WTC11 (cell line): ENCODE measurements around the gene RILP.

ENCODE experiments used
- FOXJ3 ChIP-seq: sonication (generic); formaldehyde crosslinking; IDR thresholded peaks from 2 replicates; pipeline ENCODE4 v1.9.0; 2021; ENCODE audit warnings: missing genetic modification reagents, mild to moderate bottlenecking, borderline replicate concordance
- PRRX2 ChIP-seq: fragments of 250-450 bp; sonication (Bioruptor Pico); IDR thresholded peaks from 2 replicates; pipeline ENCODE4 v1.8.0; 2021; ENCODE audit warnings: mild to moderate bottlenecking
- SP1 ChIP-seq: sonication (generic); formaldehyde crosslinking; conservative IDR thresholded peaks from 2 replicates; pipeline ENCODE4 v1.8.1; 2022; ENCODE audit warnings: missing genetic modification reagents
- TF ChIP-seq, protein P1 (sequence below): sonication (generic); formaldehyde crosslinking; conservative IDR thresholded peaks from 2 replicates; pipeline ENCODE4 v1.8.1; 2023; ENCODE audit warnings: mild to moderate bottlenecking, low read depth, missing genetic modification reagents, moderate library complexity
- TF ChIP-seq, protein P2 (sequence below): sonication (generic); formaldehyde crosslinking; IDR thresholded peaks from 2 replicates; pipeline ENCODE4 v1.8.1; 2022; ENCODE audit warnings: low read depth, mild to moderate bottlenecking, moderate library complexity, missing genetic modification reagents, borderline replicate concordance
- TF ChIP-seq, protein P3 (sequence below): fragments of 200-600 bp; IDR thresholded peaks from 2 replicates; pipeline ENCODE4 v1.8.0; 2022; ENCODE audit warnings: antibody characterized with exemption

DNA sequence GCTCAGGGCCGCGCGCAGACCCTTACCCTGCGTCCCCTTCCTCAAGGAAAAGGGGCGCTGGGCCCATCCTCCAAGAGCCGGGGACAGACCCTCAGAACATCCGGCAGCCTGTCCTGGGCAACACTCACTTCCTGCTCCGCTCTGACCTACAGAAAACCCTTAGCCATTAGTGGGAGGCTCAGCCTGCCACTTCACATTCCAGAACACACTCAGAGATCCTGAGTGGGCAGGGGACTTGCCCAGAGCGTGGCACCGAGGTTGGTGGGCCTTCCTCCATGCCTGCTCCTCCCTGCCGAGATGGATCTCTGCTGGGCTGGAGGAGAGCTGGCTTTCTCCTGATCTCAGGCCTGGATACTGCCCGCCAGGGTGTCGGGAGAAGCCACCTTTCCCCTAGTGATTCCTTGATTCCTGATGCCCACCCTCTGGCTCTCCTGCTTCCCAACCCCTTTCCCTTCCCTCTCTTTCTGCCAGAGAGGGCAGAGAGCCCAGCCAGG lies 5.6 kb downstream of the RILP start:
- TF ChIP-seq, protein P1, sequence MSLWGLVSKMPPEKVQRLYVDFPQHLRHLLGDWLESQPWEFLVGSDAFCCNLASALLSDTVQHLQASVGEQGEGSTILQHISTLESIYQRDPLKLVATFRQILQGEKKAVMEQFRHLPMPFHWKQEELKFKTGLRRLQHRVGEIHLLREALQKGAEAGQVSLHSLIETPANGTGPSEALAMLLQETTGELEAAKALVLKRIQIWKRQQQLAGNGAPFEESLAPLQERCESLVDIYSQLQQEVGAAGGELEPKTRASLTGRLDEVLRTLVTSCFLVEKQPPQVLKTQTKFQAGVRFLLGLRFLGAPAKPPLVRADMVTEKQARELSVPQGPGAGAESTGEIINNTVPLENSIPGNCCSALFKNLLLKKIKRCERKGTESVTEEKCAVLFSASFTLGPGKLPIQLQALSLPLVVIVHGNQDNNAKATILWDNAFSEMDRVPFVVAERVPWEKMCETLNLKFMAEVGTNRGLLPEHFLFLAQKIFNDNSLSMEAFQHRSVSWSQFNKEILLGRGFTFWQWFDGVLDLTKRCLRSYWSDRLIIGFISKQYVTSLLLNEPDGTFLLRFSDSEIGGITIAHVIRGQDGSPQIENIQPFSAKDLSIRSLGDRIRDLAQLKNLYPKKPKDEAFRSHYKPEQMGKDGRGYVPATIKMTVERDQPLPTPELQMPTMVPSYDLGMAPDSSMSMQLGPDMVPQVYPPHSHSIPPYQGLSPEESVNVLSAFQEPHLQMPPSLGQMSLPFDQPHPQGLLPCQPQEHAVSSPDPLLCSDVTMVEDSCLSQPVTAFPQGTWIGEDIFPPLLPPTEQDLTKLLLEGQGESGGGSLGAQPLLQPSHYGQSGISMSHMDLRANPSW (CRISPR knock-in tag) = no peak
- no peak for TF ChIP-seq SP1 (CRISPR knock-in tag)
- TF ChIP-seq, protein P2, sequence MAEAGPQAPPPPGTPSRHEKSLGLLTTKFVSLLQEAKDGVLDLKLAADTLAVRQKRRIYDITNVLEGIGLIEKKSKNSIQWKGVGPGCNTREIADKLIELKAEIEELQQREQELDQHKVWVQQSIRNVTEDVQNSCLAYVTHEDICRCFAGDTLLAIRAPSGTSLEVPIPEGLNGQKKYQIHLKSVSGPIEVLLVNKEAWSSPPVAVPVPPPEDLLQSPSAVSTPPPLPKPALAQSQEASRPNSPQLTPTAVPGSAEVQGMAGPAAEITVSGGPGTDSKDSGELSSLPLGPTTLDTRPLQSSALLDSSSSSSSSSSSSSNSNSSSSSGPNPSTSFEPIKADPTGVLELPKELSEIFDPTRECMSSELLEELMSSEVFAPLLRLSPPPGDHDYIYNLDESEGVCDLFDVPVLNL (CRISPR knock-in tag) = no peak
- TF ChIP-seq, protein P3, sequence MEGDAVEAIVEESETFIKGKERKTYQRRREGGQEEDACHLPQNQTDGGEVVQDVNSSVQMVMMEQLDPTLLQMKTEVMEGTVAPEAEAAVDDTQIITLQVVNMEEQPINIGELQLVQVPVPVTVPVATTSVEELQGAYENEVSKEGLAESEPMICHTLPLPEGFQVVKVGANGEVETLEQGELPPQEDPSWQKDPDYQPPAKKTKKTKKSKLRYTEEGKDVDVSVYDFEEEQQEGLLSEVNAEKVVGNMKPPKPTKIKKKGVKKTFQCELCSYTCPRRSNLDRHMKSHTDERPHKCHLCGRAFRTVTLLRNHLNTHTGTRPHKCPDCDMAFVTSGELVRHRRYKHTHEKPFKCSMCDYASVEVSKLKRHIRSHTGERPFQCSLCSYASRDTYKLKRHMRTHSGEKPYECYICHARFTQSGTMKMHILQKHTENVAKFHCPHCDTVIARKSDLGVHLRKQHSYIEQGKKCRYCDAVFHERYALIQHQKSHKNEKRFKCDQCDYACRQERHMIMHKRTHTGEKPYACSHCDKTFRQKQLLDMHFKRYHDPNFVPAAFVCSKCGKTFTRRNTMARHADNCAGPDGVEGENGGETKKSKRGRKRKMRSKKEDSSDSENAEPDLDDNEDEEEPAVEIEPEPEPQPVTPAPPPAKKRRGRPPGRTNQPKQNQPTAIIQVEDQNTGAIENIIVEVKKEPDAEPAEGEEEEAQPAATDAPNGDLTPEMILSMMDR = no peak
- no peak for TF ChIP-seq FOXJ3 (CRISPR knock-in tag)
- no peak for TF ChIP-seq PRRX2 (CRISPR knock-in tag)
